ENCODE results near the gene COMMD9. TPM values are rescaled to one million over a fixed set of nuclear protein-coding genes. Genes with fewer than 3 reads are reported as not detected.

The COMMD9 gene
- total and polyA plus RNA-seq, 2 experiments from 2014 or later: 22.4 to 44.1 TPM

DNA sequence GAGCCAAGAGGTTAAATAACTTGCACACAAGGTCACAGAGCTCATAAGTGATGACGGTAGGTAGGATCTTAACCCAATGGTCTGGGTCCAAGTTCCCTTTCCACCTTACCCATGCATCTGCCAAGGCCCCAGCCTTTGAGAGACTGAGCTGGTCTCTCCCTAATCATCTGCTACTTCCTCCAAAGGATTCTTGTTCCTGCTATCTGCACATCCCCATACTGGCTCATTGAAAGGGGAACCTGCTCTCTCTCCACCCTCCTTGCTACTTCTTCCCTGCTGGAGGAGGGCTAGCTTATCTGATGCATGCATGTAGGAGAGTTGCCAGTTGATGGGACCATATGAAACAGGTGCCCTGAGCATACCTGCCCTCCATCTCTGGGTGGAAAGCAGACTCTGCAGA, 47.7 kb downstream of the COMMD9 start (continued):
- TF ChIP-seq, protein P1, sequence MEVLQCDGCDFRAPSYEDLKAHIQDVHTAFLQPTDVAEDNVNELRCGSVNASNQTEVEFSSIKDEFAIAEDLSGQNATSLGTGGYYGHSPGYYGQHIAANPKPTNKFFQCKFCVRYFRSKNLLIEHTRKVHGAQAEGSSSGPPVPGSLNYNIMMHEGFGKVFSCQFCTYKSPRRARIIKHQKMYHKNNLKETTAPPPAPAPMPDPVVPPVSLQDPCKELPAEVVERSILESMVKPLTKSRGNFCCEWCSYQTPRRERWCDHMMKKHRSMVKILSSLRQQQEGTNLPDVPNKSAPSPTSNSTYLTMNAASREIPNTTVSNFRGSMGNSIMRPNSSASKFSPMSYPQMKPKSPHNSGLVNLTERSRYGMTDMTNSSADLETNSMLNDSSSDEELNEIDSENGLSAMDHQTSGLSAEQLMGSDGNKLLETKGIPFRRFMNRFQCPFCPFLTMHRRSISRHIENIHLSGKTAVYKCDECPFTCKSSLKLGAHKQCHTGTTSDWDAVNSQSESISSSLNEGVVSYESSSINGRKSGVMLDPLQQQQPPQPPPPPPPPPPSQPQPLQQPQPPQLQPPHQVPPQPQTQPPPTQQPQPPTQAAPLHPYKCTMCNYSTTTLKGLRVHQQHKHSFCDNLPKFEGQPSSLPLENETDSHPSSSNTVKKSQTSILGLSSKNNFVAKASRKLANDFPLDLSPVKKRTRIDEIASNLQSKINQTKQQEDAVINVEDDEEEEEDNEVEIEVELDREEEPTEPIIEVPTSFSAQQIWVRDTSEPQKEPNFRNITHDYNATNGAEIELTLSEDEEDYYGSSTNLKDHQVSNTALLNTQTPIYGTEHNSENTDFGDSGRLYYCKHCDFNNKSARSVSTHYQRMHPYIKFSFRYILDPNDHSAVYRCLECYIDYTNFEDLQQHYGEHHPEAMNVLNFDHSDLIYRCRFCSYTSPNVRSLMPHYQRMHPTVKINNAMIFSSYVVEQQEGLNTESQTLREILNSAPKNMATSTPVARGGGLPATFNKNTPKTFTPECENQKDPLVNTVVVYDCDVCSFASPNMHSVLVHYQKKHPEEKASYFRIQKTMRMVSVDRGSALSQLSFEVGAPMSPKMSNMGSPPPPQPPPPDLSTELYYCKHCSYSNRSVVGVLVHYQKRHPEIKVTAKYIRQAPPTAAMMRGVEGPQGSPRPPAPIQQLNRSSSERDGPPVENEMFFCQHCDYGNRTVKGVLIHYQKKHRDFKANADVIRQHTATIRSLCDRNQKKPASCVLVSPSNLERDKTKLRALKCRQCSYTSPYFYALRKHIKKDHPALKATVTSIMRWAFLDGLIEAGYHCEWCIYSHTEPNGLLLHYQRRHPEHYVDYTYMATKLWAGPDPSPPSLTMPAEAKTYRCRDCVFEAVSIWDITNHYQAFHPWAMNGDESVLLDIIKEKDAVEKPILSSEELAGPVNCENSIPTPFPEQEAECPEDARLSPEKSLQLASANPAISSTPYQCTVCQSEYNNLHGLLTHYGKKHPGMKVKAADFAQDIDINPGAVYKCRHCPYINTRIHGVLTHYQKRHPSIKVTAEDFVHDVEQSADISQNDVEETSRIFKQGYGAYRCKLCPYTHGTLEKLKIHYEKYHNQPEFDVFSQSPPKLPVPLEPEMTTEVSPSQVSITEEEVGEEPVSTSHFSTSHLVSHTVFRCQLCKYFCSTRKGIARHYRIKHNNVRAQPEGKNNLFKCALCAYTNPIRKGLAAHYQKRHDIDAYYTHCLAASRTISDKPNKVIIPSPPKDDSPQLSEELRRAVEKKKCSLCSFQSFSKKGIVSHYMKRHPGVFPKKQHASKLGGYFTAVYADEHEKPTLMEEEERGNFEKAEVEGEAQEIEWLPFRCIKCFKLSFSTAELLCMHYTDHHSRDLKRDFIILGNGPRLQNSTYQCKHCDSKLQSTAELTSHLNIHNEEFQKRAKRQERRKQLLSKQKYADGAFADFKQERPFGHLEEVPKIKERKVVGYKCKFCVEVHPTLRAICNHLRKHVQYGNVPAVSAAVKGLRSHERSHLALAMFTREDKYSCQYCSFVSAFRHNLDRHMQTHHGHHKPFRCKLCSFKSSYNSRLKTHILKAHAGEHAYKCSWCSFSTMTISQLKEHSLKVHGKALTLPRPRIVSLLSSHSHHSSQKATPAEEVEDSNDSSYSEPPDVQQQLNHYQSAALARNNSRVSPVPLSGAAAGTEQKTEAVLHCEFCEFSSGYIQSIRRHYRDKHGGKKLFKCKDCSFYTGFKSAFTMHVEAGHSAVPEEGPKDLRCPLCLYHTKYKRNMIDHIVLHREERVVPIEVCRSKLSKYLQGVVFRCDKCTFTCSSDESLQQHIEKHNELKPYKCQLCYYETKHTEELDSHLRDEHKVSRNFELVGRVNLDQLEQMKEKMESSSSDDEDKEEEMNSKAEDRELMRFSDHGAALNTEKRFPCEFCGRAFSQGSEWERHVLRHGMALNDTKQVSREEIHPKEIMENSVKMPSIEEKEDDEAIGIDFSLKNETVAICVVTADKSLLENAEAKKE (CRISPR knock-in tag; IDR thresholded peaks at IDR 0.05): no peak
- no peak for TF ChIP-seq POLR2AphosphoS5 (IDR thresholded peaks at IDR 0.05; ENCODE audit: low read depth)

DNA sequence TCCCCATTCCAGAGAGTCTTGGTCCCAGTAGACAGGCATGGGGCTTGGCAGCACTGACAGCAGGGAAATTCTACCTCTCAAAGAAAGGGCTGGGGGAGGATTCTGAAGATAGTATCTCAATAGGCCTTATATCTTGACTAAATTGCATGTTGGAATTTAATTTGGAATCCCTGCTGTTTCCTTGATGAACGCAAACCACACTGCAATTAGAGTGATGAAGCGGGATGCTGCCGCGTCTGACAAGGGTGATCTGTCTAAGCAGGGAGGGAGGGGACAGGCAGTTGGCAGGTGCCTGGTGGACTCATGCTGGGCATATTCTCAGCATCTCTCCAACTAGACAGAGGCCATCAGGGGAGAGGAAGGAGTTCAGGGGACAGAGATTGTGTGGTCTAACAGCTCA, 48.4 kb downstream of the COMMD9 start:
- Histone ChIP-seq H3K4me1 (ENCODE audit: insufficient read depth) (no peaks in the 10 kb centered on the region), H3K9me2 (ENCODE audit: insufficient read depth) (peaks cover 17% of the 10 kb centered on the region; the same call in 1 of the 2 replicates), H3K79me2 (replicated peaks; ENCODE audit: insufficient read depth) (no peaks in the 10 kb centered on the region), H3K36me3 (ENCODE audit: insufficient read depth) (no peaks in the 10 kb centered on the region), H3K27me3 (ENCODE audit: insufficient read depth) (no peaks in the 10 kb centered on the region), H3F3A (replicated peaks; ENCODE audit: low read depth) (no peaks in the 10 kb centered on the region), H3K27ac (ENCODE audit: low read depth) (no peak overlapping the region), H2AFZ (no peak overlapping the region), H3K4me2 (no peak overlapping the region), H4K20me1 (replicated peaks; ENCODE audit: insufficient read depth) (no peaks in the 10 kb centered on the region), H3K4me3 (no peak overlapping the region)
- no peak for ATAC-seq
- H3K27me3 Mint-ChIP-seq (ENCODE audit: insufficient read depth, low read depth, poor library complexity): no peaks in the 10 kb centered on the region
- no peaks in the 10 kb centered on the region for H3K9me3 Mint-ChIP-seq
- no peaks in the 10 kb centered on the region for H3K4me1 Mint-ChIP-seq
- no peak overlapping the region for H3K4me3 Mint-ChIP-seq
- DNase-seq (ENCODE audit: low spot score): no peak
- H3K27ac Mint-ChIP-seq: no peak overlapping the region
- H3K36me3 Mint-ChIP-seq (ENCODE audit: low read depth): peaks cover 13% of the 10 kb centered on the region; the same call in 1 of the 3 replicates
- TF ChIP-seq, protein P2, sequence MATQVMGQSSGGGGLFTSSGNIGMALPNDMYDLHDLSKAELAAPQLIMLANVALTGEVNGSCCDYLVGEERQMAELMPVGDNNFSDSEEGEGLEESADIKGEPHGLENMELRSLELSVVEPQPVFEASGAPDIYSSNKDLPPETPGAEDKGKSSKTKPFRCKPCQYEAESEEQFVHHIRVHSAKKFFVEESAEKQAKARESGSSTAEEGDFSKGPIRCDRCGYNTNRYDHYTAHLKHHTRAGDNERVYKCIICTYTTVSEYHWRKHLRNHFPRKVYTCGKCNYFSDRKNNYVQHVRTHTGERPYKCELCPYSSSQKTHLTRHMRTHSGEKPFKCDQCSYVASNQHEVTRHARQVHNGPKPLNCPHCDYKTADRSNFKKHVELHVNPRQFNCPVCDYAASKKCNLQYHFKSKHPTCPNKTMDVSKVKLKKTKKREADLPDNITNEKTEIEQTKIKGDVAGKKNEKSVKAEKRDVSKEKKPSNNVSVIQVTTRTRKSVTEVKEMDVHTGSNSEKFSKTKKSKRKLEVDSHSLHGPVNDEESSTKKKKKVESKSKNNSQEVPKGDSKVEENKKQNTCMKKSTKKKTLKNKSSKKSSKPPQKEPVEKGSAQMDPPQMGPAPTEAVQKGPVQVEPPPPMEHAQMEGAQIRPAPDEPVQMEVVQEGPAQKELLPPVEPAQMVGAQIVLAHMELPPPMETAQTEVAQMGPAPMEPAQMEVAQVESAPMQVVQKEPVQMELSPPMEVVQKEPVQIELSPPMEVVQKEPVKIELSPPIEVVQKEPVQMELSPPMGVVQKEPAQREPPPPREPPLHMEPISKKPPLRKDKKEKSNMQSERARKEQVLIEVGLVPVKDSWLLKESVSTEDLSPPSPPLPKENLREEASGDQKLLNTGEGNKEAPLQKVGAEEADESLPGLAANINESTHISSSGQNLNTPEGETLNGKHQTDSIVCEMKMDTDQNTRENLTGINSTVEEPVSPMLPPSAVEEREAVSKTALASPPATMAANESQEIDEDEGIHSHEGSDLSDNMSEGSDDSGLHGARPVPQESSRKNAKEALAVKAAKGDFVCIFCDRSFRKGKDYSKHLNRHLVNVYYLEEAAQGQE (IDR thresholded peaks at IDR 0.05; ENCODE audit: unreplicated experiment): no peak
- TF ChIP-seq STAT1 (IDR thresholded peaks at IDR 0.05; ENCODE audit: unreplicated experiment) (no peak), POLR2AphosphoS5 (IDR thresholded peaks at IDR 0.05; ENCODE audit: low read depth) (no peak), EZH2 (IDR thresholded peaks at IDR 0.05; ENCODE audit: low read depth, unreplicated experiment) (no peak), EZH2phosphoT487 (IDR thresholded peaks at IDR 0.05; ENCODE audit: unreplicated experiment) (no peak)
- TF ChIP-seq, protein P1 (CRISPR knock-in tag; IDR thresholded peaks at IDR 0.05): no peak

Data from GM23338 (cell line).